HG02588 (cell line): ENCODE data around the gene GSTM2.

Experiments
- ATAC-seq: cut with Tn5 transposase; IDR thresholded peaks from one replicate; pipeline ENCODE4 v1.9.1; 2021; ENCODE audit warnings: mild to moderate bottlenecking, moderate library complexity; ENCODE audit not compliant: unreplicated experiment

Gene GSTM2

GRCh38 chr1:109667452-109668122, at the start of gene GSTM2:
TSS of gene GSTM2 (plus strand) at chr1:109668057. CDS start at chr1:109668116, 59 bp downstream.
- peak; percentile 92 for ATAC-seq

DNA sequence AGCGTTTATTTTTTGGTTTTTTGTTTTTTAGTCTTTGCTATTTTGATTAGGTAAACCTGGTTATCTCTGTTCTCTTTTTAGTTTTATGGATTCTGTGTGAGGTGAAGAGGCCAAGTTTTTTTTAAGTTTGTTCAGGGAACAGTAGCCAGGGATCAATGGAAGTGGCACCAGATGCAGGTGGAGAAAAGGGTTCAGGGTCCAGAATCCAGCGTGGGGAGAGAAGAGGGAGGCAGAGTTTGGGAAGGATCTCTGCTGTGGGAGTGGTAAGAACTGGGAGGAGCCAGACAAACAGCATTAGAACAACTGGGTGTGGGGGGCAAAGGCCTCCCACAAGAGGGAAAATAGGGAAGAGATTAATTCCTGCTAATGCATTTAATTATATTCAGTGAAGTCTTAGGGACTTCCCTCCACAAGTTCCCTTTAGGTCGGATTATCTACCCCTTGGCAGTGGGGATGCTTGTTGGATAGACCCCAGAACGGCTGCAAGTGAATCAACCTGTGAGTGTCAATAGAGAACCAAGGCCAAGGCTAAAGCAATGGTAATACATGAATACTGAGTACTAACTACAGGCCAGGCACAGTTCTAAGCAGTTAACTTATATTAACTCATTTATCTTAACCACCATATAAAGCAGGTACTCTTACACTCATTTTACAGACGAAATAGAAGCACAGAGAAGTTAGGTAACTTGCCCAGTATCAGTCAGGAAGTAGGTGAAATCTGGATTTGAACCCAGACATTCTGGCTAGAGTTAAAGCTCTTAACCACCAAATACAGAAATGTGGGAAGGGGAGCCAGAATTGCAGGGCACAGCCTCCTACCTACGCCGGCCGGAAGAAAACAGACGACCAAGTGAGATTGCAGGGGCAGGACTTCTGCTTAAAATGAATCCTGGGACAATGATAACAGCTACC, 48.9 kb upstream of the GSTM2 start:
- no peak for ATAC-seq

DNA sequence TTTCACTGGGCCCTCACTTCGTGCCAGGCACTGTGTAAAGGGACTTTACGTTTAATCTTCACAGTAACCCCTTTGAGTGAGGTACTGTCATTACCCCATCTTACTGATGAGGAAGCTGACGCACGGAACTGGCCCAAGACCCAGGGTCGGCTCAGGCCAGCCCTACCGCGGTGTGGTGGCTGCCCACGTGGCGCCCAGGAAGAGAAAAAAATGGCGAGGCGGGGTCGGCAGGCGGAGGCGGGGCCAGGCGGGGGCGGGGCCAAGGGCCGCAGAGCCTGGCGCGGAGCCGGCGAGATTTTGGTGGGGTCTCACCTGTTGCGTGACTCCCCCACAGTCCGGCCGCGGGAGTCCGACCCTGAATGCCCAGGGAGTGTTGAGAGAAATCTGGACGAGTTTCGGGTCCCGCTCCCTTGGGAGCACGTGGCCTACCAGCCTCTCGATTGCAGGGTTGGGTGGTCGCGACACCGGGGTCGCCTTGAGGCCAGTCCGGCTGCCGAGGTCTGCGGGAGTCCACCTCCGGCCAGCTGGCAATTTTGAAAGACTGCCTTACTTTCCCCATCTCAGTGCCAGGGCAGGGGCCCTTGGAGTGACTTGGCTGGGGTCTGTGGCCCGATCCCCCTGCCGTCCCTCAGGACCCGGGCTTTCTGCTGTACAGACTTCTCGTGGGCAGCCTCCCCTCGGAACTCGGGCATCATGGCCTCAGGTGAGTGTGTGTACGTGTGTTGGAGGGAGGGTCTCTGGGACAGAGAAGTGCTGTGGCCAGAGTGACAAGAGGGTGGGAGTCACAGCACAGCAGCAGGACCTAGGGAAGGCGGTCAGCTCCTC, 48.1 kb upstream of the GSTM2 start, which contains the start of the genes AMPD2 and GNAT2:
AMPD2 (plus strand) TSS at position 262 of the 825 bp plus-strand sequence. CDS start 1,339 bp downstream, outside the sequence.
GNAT2 (minus strand) TSS at position 41 of the 825 bp plus-strand sequence. CDS start 6,746 bp downstream, outside the sequence.
- ATAC-seq: peak; percentile 47

- no peak for ATAC-seq
Measured at GRCh38 chr1:109620401-109620791, 47.5 kb upstream of the GSTM2 start.

- peak; percentile 64 for ATAC-seq
Measured at GRCh38 chr1:109620841-109621286, 47.0 kb upstream of the GSTM2 start.

GRCh38 chr1:109621379-109622136, 46.3 kb upstream of the GSTM2 start:
- ATAC-seq: no peak

DNA sequence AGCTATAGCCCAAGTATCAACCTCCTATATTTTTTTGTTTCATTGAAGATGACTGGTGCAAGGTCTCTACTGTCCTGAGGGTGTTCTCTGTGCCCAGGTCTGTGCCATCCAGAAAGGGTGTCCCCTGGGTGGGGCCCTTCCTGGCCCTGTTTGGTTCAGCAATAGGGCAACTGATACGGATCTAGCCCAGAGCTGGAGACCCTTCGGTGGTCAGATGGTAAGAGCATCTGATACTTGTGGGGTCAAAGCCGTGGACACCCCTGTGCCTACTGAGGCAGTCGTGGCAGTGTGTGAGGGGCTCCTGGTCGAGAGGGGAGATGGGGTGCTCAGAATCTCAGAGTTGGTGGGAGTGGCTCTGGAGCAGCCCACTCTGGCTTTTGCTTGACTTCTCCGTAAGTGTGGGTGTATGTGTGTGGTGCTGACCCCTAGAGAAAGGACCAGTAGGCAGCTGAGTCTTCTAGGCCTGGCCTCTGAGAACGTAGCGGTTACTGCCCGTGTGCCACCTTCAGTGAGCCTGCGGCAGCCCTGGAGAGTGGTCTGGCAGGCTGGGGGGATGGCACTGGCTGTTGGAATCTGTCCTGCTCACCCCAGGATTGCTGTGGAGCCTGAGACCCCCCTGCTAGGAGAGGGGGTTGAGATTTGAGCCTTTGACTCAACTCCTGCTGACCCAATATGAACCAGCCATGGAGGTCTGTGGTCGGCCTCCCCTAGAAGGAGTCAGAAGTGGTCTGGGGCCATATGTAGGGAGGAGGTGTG, 45.5 kb upstream of the GSTM2 start:
- no peak for ATAC-seq

GRCh38 chr1:109622895-109623294, 45.0 kb upstream of the GSTM2 start:
- ATAC-seq: no peak

DNA sequence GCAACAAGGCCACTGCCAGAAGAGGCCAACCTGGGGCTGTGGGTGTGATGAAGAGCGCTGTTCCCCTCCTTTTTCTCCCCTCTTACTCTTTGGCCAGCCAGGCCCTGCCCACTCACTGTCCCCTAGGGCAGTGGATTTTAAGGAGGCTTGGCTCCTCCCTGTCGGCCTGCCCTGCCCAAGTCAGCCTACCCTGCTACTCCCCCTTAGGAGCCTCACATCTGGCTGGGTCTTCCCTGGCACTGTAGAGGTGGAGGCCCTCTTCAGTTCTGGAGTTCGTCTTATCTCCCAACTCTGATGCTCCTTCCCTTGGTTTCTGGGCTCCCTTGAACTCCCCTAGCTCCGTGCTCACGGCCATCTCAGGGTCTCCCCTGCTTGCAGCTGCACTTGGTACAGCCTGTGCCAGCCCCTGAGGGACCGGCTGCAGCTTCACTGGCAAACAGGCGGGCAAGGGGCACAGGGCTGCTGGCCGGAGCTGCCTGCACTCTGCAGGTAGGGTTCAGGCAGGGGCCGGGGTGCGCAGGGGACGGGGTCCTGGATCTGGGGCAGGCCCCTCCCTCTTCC, 44.2 kb upstream of the GSTM2 start:
- no peak for ATAC-seq

DNA sequence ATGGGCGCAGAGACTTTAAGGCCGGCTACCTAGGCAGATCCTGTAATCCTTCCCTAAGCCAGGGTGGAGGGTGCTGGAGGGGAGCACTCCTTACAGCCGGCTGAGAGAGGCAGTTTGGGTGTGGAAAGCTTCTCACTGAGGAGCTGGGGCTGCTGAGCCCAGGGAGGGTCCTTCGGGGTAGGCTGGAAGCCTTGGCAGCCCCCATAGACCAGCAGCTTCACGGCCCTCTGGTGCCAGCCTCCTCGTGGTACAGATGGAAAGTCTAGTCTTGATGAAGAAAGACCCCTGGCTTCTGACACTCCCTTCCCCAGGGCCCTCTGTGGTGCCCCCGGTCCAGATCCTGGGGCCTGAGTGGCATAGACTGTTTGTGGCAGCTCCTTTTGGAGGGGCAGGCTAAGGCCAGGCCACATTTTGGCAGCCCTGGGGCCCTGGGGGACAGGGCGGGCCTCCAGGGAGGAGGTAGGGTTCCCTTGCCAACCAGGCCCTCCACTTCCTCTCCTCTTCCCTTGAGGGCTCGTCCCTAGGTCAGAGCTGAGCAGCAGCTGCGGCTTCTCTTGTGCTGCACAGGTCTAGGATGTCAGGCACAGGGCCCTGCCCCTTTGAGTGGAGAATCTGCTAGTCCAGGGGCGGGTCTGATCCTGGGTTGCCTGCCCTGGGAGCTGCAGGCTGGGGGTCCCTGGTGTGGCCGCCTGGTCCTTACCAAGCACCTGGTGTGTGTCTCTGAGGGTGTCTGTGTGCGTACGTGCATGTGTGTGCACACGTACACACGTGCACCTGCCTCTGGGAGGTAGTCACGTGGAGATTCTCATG, 43.5 kb upstream of the GSTM2 start:
- no peak for ATAC-seq

DNA sequence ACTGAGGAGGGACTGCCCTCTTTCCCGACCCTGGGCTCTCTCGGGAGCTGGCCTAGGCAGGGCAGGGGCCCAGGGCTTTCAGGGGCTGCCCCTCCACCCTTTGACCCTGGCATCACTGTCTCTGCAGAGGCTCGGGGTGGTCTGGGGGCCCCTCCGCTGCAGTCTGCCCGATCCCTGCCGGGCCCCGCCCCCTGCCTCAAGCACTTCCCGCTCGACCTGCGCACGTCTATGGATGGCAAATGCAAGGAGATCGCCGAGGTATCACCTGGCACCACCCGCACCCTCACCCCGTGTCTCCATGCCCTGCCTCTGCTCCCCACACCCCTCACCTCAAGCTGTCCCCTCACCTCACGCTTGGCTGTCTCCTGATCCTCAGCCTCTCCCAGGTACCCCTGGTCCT, 42.7 kb upstream of the GSTM2 start:
- ATAC-seq: no peak

DNA sequence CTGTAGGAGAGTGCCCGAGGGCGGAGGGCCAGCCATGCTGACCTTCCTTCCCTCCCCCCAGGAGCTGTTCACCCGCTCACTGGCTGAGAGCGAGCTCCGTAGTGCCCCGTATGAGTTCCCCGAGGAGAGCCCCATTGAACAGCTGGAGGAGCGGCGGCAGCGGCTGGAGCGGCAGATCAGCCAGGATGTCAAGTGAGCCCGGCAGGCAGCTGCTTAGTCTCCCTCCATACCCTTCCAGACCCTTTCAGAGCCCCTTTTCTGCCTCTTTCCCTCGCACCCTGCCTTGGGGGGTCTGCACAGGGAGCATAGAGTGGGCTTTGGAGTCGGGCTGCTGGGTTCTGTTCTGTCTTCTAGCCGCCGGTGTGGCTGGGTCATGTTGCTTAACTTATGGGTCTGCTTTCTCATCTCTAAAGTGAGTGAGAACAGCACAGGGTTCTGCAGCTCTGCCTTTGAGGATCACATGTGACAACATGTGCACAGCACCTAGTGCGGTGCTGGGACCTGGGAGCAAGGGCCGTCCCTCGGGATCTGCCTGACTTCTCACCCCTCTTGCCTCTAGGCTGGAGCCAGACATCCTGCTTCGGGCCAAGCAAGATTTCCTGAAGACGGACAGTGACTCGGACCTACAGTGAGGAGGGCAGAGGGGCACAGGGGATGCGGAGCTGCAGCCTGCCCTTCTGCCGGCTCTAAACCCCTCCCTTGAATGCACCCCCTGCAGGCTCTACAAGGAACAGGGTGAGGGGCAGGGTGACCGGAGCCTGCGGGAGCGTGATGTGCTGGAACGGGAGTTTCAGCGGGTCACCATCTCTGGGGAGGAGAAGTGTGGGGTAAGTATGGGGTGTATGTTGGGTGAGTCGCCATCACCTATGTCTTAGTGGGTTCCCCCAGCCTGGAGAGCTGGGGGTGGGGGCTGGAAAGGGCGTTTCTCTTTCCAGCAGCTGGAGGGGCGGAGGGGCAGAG, 42.0 kb upstream of the GSTM2 start:
- no peak for ATAC-seq

DNA sequence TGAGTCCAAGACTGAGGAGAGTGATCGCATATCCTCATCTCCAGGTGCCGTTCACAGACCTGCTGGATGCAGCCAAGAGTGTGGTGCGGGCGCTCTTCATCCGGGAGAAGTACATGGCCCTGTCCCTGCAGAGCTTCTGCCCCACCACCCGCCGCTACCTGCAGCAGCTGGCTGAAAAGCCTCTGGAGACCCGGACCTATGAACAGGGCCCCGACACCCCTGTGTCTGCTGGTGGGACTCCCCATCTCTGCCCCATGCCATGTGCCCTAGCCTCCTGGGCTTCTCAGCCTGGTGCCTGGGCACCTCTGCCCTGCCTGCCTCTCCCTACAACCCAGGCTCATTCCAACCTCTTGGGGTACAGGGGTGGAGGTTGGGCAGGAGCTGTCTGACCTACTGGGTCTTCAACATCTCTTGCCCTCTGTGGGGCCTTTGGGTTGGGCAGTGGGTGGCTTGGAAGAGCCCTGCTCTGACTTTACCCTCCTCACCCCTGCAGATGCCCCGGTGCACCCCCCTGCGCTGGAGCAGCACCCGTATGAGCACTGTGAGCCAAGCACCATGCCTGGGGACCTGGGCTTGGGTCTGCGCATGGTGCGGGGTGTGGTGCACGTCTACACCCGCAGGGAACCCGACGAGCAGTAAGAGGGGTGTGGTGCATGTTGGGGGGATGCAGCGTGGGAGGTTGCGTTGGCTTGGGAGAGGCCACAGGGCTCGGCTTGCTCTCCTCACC, 41.0 kb upstream of the GSTM2 start:
- no peak for ATAC-seq

DNA sequence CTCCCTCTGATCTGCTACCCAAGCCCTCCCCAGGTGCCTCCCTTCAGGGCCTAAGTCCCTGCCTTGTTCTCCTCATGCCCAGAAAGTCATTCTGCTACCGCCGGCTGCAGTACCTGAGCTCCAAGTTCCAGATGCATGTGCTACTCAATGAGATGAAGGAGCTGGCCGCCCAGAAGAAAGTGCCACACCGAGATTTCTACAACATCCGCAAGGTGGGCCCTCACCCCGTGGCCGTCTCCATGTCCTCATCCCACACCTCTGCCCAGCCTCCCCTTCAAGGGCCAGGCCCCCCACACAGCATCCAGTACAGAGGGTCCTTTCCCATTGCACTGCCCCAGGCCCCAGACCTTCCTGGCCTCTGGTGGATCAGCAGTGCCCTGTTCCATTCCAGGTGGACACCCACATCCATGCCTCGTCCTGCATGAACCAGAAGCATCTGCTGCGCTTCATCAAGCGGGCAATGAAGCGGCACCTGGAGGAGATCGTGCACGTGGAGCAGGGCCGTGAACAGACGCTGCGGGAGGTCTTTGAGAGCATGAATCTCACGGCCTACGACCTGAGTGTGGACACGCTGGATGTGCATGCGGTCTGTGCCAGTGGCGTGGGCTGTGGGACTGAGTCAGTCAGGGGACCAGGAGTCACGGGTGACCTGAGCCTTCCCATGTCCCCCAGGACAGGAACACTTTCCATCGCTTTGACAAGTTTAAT, 40.0 kb upstream of the GSTM2 start:
- ATAC-seq: no peak

- no peak for ATAC-seq
Measured at GRCh38 chr1:109628540-109629321, 39.1 kb upstream of the GSTM2 start.
